ENCODE data around the gene AGPAT1.

- TF ChIP-seq CTCF (conservative IDR thresholded peaks at IDR 0.05; ENCODE audit: low read length) (no peak), EZH2phosphoT487 (IDR thresholded peaks at IDR 0.05; ENCODE audit: borderline replicate concordance, low read depth, low read length) (no peak)
Observed at GRCh38 chr6:32192608-32193039, 16.7 kb upstream of the AGPAT1 start, which contains the start of gene GPSM3.
